NCI-H748 (cell line): ENCODE data around the gene FBXO17.

ENCODE experiments used
- DNase-seq: peaks from one replicate; lab custom pipeline; 2025; ENCODE audit not compliant: unreplicated experiment; lab: John Stamatoyannopoulos, UW

FBXO17 gene

GRCh38 chr19:38918526-38918925 lies 57.0 kb downstream of the FBXO17 start:
- no peak for DNase-seq

DNA sequence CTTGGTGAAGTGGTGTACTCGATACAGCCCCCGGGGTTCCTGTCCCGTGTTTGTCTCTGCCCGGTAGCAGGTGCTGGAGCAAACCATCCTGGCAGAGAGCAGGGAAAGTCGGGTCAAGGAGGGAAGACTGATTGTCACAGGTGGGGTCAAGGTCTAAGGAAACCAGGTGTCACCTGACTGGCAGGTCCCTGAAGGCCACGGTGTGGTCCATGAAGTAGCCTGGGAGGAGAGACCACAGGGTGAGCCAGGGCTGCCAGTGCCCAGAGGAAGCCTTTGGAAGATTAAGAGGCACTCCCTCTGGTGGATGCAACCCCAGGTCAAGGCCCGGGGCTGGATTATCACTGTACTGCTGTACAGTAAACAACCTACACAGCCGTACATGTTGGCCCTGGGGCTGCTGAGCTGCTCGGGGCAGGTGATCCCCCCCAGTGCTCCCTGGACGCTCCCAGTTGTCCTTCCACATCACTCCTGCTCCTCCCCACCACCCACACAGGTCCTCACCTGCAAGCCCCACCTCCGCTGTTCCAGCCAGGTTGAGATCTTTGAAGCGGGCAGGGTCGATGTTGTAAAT lies 57.5 kb downstream of the FBXO17 start:
- peak; percentile 45 for DNase-seq

GRCh38 chr19:38917516-38917915 lies 58.0 kb downstream of the FBXO17 start:
- no peak for DNase-seq

- DNase-seq: no peak
Observed at GRCh38 chr19:38915329-38916321, 59.9 kb downstream of the FBXO17 start.

DNA sequence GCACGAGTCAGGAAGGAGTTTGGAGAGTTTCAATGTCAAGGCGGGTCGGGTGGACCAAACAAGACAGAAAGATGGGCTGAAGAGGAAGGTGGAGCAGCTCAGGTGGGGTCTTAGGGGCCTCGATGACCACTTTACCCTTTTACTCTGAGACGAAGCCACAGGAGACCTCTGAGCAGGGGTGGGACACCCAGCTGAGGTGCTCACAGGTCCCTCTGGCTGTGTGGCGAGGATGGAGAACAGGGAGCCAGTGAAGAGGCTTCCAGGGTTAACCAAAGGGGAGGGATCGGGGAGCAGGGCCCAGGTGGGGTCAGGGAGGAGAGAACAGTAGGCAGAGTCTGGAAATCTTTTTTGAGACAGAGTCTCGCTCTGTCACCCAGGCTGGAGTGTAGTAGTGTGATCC lies 61.6 kb downstream of the FBXO17 start:
- DNase-seq: no peak

- DNase-seq: no peak
Observed at GRCh38 chr19:38912600-38913514, 62.7 kb downstream of the FBXO17 start.

DNA sequence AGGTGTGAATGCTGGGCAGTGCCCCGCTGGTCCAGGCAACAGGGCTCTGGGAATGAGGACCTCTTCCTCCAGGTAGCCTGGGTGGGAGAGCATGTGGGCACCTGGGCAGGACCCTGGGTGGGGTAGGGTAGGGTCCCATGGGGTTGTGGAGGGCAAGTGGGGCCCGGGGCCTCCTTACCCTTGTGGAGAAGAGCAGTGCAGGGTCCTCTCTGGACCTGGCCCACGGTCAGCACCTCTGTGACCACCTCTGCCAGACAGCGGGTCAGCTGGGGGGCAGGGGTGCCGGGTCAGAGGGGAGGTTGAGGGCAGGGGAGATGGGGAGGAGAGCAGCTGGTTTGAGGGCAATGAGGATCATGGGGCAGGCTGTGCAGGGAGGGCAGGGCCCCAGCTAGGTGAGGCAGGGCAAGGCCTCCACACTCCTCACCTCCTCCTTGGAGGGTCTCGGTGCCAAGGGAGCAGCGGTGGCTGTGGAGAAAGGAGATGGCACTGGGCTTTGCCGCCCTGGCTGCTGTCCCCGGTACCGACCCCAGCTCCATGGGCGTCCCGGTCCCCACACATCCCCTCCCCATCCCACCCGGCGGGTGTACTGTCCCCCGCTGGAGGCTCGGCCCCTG lies 64.0 kb downstream of the FBXO17 start:
- no peak for DNase-seq

GRCh38 chr19:38910488-38910887 lies 65.1 kb downstream of the FBXO17 start:
- no peak for DNase-seq

- DNase-seq: no peak
Observed at GRCh38 chr19:38908911-38909310, 66.6 kb downstream of the FBXO17 start.

GRCh38 chr19:38907670-38908069 lies 67.9 kb downstream of the FBXO17 start:
- no peak for DNase-seq

- DNase-seq: no peak
Observed at GRCh38 chr19:38907227-38907626, 68.3 kb downstream of the FBXO17 start.

GRCh38 chr19:38905620-38906019 lies 69.9 kb downstream of the FBXO17 start:
- DNase-seq: no peak

GRCh38 chr19:38904581-38905539 lies 70.7 kb downstream of the FBXO17 start:
- DNase-seq: no peak

GRCh38 chr19:38901683-38902082 lies 73.9 kb downstream of the FBXO17 start:
- no peak for DNase-seq

DNA sequence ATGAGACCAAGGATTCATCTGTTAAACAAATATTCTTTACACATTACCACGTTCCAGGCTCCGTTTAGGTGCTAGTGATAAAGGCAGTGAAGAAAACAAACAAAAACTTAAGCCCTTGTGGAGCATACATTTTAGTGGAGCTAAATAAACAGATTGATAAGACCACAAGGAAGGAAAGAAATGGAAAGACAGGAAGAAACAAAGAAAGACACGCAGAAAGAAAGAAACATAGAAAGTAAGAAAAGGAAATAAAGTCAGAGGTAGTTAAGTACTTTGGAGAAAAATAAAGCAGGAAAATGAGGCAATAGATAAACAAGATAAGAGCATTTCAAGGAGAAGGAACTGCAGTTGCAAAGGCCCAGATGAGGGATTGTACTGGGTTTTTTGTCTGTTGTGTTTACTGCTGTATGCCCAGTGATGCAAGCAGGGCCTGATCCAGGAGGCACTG lies 74.8 kb downstream of the FBXO17 start:
- DNase-seq: no peak

GRCh38 chr19:38900202-38900629 lies 75.3 kb downstream of the FBXO17 start:
- no peak for DNase-seq

GRCh38 chr19:38899447-38900201 lies 75.9 kb downstream of the FBXO17 start, which contains the start of the genes NFKBIB and SIRT2:
Gene NFKBIB (plus strand): TSS chr19:38899969. CDS start chr19:38900033, 64 bp downstream.
Gene SIRT2 (minus strand): TSS chr19:38899618. CDS start chr19:38899521, 97 bp downstream.
- peak; percentile 100 for DNase-seq

DNA sequence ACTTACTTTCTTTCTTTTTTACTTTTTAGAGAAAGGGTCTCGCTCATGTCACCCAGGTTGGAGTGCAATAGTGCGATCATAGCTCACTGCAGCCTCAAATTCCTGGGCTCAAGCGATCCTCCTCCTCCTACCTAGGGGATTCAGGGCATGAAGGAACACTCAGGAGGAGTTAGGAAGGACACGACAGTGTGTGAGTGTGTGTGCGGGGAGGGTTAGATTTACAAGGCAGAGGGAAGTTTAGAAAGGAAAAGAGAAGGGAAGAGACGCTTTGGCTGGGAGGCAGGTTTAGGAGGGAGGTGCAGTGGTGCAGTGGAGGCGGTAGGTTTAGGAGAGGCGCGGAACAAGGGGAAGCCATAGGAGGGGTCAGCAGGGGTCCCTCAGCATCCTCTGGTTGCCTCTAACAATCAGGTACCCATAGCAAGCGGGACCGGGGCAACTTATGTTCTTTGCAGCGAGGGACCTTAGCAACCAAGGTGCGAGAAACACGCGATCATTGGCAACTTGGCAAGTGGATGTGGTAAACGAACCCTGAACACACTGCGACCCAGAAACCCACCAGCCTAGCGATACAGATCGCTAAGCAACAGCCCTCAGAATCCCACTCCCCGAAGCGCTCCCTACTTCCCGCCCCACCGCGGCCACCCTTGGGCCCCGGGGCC lies 76.6 kb downstream of the FBXO17 start:
- peak; percentile 49 for DNase-seq
